ENCODE data around the gene C19orf12. TPM values are rescaled to one million over a fixed set of nuclear protein-coding genes. Genes with fewer than 3 reads are reported as not detected.
"Not testable (repeated sequence)": the region's sequence is repeated elsewhere in the genome, so short reads cannot be mapped to it uniquely, and the experiment has no call there.

The C19orf12 gene
- total and polyA plus RNA-seq, 2 experiments from 2014 or later: 11.4 to 17.2 TPM

GRCh38 chr19:29709440-29709798, 5.6 kb downstream of the C19orf12 start:
- not testable (repeated sequence) for H3K27ac Mint-ChIP-seq; H3K9me3 Mint-ChIP-seq; H3F3A ChIP-seq (replicated peaks; ENCODE audit: low read depth); DNase-seq (ENCODE audit: low spot score); H3K27me3 ChIP-seq (ENCODE audit: insufficient read depth); H3K4me3 ChIP-seq; H3K36me3 Mint-ChIP-seq (ENCODE audit: low read depth); H3K9me2 ChIP-seq (ENCODE audit: insufficient read depth); H3K27ac ChIP-seq (ENCODE audit: low read depth); H3K36me3 ChIP-seq (ENCODE audit: insufficient read depth); ATAC-seq; H3K27me3 Mint-ChIP-seq (ENCODE audit: insufficient read depth, low read depth, poor library complexity); H4K20me1 ChIP-seq (replicated peaks; ENCODE audit: insufficient read depth); H3K4me2 ChIP-seq; H2AFZ ChIP-seq; H3K4me3 Mint-ChIP-seq
- Histone ChIP-seq H3K79me2 (replicated peaks; ENCODE audit: insufficient read depth) (peaks cover 11% of the 10 kb centered on the region; the same call in 1 of the 2 replicates), H3K4me1 (ENCODE audit: insufficient read depth) (peaks cover 15% of the 10 kb centered on the region)
- peaks cover 16% of the 10 kb centered on the region for H3K4me1 Mint-ChIP-seq

GRCh38 chr19:29708554-29709439, 6.3 kb downstream of the C19orf12 start:
- H3K27me3 Mint-ChIP-seq (ENCODE audit: insufficient read depth, low read depth, poor library complexity): peaks cover 3% of the 10 kb centered on the region
- peaks cover 12% of the 10 kb centered on the region for H3K4me1 Mint-ChIP-seq
- H3F3A ChIP-seq (replicated peaks; ENCODE audit: low read depth): no peaks in the 10 kb centered on the region
- no peak overlapping the region for H3K4me2 ChIP-seq
- no peaks in the 10 kb centered on the region; the same call in 2 of the 3 replicates for H3K9me3 Mint-ChIP-seq
- H3K27ac Mint-ChIP-seq: no peak overlapping the region
- DNase-seq (ENCODE audit: low spot score): no peak
- H3K36me3 ChIP-seq (ENCODE audit: insufficient read depth): no peaks in the 10 kb centered on the region
- H3K27ac ChIP-seq (ENCODE audit: low read depth): no peak overlapping the region
- H3K79me2 ChIP-seq (replicated peaks; ENCODE audit: insufficient read depth): peaks cover 11% of the 10 kb centered on the region; the same call in 1 of the 2 replicates
- ATAC-seq: no peak
- TF ChIP-seq ZNF462 (CRISPR knock-in tag; IDR thresholded peaks at IDR 0.05): no peak
- no peak for TF ChIP-seq REST (IDR thresholded peaks at IDR 0.05; ENCODE audit: unreplicated experiment)
- no peak for TF ChIP-seq NANOG (IDR thresholded peaks at IDR 0.05; ENCODE audit: borderline replicate concordance)
- TF ChIP-seq CTCF (conservative IDR thresholded peaks at IDR 0.05; ENCODE audit: low read depth in 2 of 2): no peak
- TF ChIP-seq ZNF114 (CRISPR knock-in tag; IDR thresholded peaks at IDR 0.05): no peak
- H3K27me3 ChIP-seq (ENCODE audit: insufficient read depth): no peaks in the 10 kb centered on the region
- no peak overlapping the region for H3K4me3 Mint-ChIP-seq
- no peak overlapping the region for H3K4me3 ChIP-seq
- no peaks in the 10 kb centered on the region for H3K9me2 ChIP-seq (ENCODE audit: insufficient read depth)
- H4K20me1 ChIP-seq (replicated peaks; ENCODE audit: insufficient read depth): no peaks in the 10 kb centered on the region
- H3K36me3 Mint-ChIP-seq (ENCODE audit: low read depth): no peaks in the 10 kb centered on the region
- no peak overlapping the region for H2AFZ ChIP-seq
- peaks cover 10% of the 10 kb centered on the region for H3K4me1 ChIP-seq (ENCODE audit: insufficient read depth)
